HepG2 (cell line): ENCODE results near the gene ASB8. TPM values are rescaled to one million over a fixed set of nuclear protein-coding genes. Genes with fewer than 3 reads are reported as not detected.

Experiments used
- ATAC-seq: fragments of 200-7000 bp; cut with Tn5 transposase; 3 replicates; pipeline ENCODE4 v1.9.1; 2020; ENCODE audit warnings: mild to moderate bottlenecking, moderate library complexity
- BruUV-seq: library from RNA; stranded (reverse); fragments of 400-500 nt; replicated peaks from 2 replicates; lab custom pipeline; 2021; lab: Mats Ljungman, UMichigan
- CTCF ChIA-PET: fragments of 300-600 bp; formaldehyde crosslinking; extraction: SDS; loops from one replicate; lab custom pipeline; 2021; ENCODE audit warnings: low total read pairs, inconsistent platforms, low intra/inter-chr PET ratio; lab: Yijun Ruan, JAX
- POLR2A ChIA-PET: fragments of 350-600 bp; sonication (Branson Sonifier 250); formaldehyde crosslinking; loops from one replicate; lab custom pipeline; 2020; ENCODE audit warnings: antibody characterized with exemption, inconsistent platforms; lab: Yijun Ruan, JAX
- DNase-seq: peaks from one replicate; pipeline ENCODE4 v3.0.0-alpha.2; 2015; ENCODE audit warnings: low spot score
- FAIRE-seq: peaks from 3 replicates; lab custom pipeline; 2011; peaks lifted over from hg19 to GRCh38; lab: Jason Lieb, UNC
- H2AFZ ChIP-seq: one replicate; pipeline ENCODE4 v1.6.1; 2011; ENCODE audit warnings: low read length, inconsistent platforms
- H3K27ac ChIP-seq: fragments of 300-600 bp; 3 replicates; pipeline ENCODE4 v1.8.0; 2011; ENCODE audit warnings: mixed run types, mild to moderate bottlenecking, mixed read lengths, low read length, inconsistent platforms; ENCODE audit not compliant: insufficient read depth; ENCODE audit errors: extremely low read length
- H3K27me3 ChIP-seq, 2 experiments: fragments of 200-600 bp in 1 of 2; 2 replicates in 1 of 2; 3 replicates in 1 of 2; pipeline versions ENCODE4 v1.6.0 to v1.8.0; 2011; ENCODE audit warnings: low read length in 2 of 2, mild to moderate bottlenecking in 2 of 2, moderate library complexity in 2 of 2, inconsistent platforms in 1 of 2; ENCODE audit not compliant: insufficient read depth in 2 of 2, control insufficient read depth in 1 of 2
- H3K36me3 ChIP-seq, 2 experiments: fragments of 200-600 bp in 1 of 2; replicated peaks in 1 of 2; 2 replicates in 1 of 2; 3 replicates in 1 of 2; pipeline versions ENCODE4 v1.5.1 to v1.8.0; 2011; ENCODE audit warnings: low read length in 2 of 2, inconsistent platforms in 1 of 2; ENCODE audit not compliant: insufficient read depth in 2 of 2, control insufficient read depth in 1 of 2
- H3K4me1 ChIP-seq: 2 replicates; pipeline ENCODE4 v1.5.1; 2012; ENCODE audit warnings: low read length, inconsistent platforms; ENCODE audit not compliant: insufficient read depth
- H3K4me2 ChIP-seq: 2 replicates; pipeline ENCODE4 v1.6.0; 2011; ENCODE audit warnings: low read depth, low read length, inconsistent platforms
- H3K4me3 ChIP-seq, 3 experiments: fragments of 200-600 bp in 1 of 3; sonication (generic), shearing (Covaris generic) in 1 of 3; replicated peaks in 1 of 3; 2 replicates each; pipeline ENCODE4 v1.5.1; 2011 to 2016; ENCODE audit warnings: low read length in 3 of 3, inconsistent platforms in 2 of 3, low read depth in 2 of 3, mild to moderate bottlenecking in 2 of 3, control low read depth in 1 of 3, mixed read lengths in 1 of 3; ENCODE audit not compliant: insufficient read depth in 1 of 3
- H3K79me2 ChIP-seq: one replicate; pipeline ENCODE4 v1.6.1; 2011; ENCODE audit warnings: low read length, inconsistent platforms; ENCODE audit not compliant: insufficient read depth
- H3K9ac ChIP-seq: 2 replicates; pipeline ENCODE4 v1.6.0; 2011; ENCODE audit warnings: mild to moderate bottlenecking, low read depth, low read length, inconsistent platforms; ENCODE audit not compliant: insufficient read depth
- H3K9me3 ChIP-seq: 2 replicates; pipeline ENCODE4 v1.5.1; 2012; ENCODE audit warnings: mild to moderate bottlenecking, low read length
- H4K20me1 ChIP-seq: 2 replicates; pipeline ENCODE4 v1.6.0; 2011; ENCODE audit warnings: inconsistent platforms, mild to moderate bottlenecking, low read length, moderate library complexity; ENCODE audit not compliant: insufficient read depth
- CSRNP1 ChIP-seq: sonication (generic); formaldehyde crosslinking; IDR thresholded peaks from 2 replicates; pipeline ENCODE4 v1.8.1; 2023; ENCODE audit warnings: mild to moderate bottlenecking, missing genetic modification reagents
- EP300 ChIP-seq, 3 experiments: sonication (generic) in 1 of 3; formaldehyde crosslinking in 1 of 3; IDR thresholded peaks; 2 replicates each; pipeline versions ENCODE4 v1.5.1 to v1.6.1; 2011 to 2020; ENCODE audit warnings: low read depth in 2 of 3, low read length in 2 of 3, borderline replicate concordance in 1 of 3, improper control_type of control experiment in 1 of 3, mild to moderate bottlenecking in 1 of 3, missing genetic modification reagents in 1 of 3, moderate library complexity in 1 of 3
- MXD3 ChIP-seq: IDR thresholded peaks from 2 replicates; pipeline ENCODE4 v1.6.1; 2016; ENCODE audit warnings: mild to moderate bottlenecking, missing biosample characterization, missing genetic modification reagents
- MYC ChIP-seq: sonication (generic); formaldehyde crosslinking; IDR thresholded peaks from 2 replicates; pipeline ENCODE4 v1.9.0; 2021; ENCODE audit warnings: missing genetic modification reagents, borderline replicate concordance
- PRPF4 ChIP-seq: fragments of 200-400 bp; formaldehyde crosslinking; IDR thresholded peaks from 2 replicates; pipeline ENCODE4 v1.6.1; 2016; ENCODE audit warnings: low read length, low read depth; ENCODE audit not compliant: poor library complexity, severe bottlenecking
- SAP130 ChIP-seq: IDR thresholded peaks from 2 replicates; pipeline ENCODE4 v1.6.1; 2016; ENCODE audit warnings: low read depth
- TBP ChIP-seq: sonication (generic); formaldehyde crosslinking; IDR thresholded peaks from 2 replicates; pipeline ENCODE4 v1.5.0; 2020; ENCODE audit warnings: missing genetic modification reagents
- ZMYM4 ChIP-seq: sonication (generic); formaldehyde crosslinking; IDR thresholded peaks from 2 replicates; pipeline ENCODE4 v1.8.1; 2023; ENCODE audit warnings: mild to moderate bottlenecking, missing genetic modification reagents
- ZNF367 ChIP-seq: sonication (generic); formaldehyde crosslinking; IDR thresholded peaks from 2 replicates; pipeline ENCODE4 v1.4.0; 2020; ENCODE audit warnings: missing genetic modification reagents, borderline replicate concordance
- ZNF382 ChIP-seq: sonication (generic); formaldehyde crosslinking; IDR thresholded peaks from 2 replicates; pipeline ENCODE4 v1.5.0; 2020; ENCODE audit warnings: missing genetic modification reagents, mild to moderate bottlenecking, borderline replicate concordance
- ZNF878 ChIP-seq: sonication (generic); formaldehyde crosslinking; IDR thresholded peaks from 2 replicates; pipeline ENCODE4 v1.8.1; 2023; ENCODE audit warnings: mild to moderate bottlenecking, missing genetic modification reagents, moderate library complexity
- ZSCAN22 ChIP-seq: sonication (generic); formaldehyde crosslinking; IDR thresholded peaks from 2 replicates; pipeline ENCODE4 v1.4.0; 2020; ENCODE audit warnings: mild to moderate bottlenecking, missing genetic modification reagents
- WGBS: methylation state at CpG from one replicate; pipeline ENCODE4 v1.1.6; 2017; ENCODE audit warnings: low lambda C conversion rate; 5-methylcytosine and 5-hydroxymethylcytosine counted together
- in situ Hi-C: cut with HindIII; loops from 2 replicates; pipeline ENCODE4 v1.10.0; 2017; ENCODE audit warnings: low pct_unique_long_range_greater_than_20kb; ENCODE audit not compliant: extremely low pct_ligation_motif_present
- intact Hi-C: fragments of 100-400 bp; cut with micrococcal nuclease; formaldehyde crosslinking; loops from one replicate; pipeline ENCODE4 v1.10.0; 2022; ENCODE audit not compliant: unreplicated experiment
- polyA plus RNA-seq, 8 experiments: library from polyadenylated mRNA; depleted of rRNA in 3 of 8; stranded (reverse) in 7 of 8; unstranded in 1 of 8; fragments of >200 nt; fragmentation: Illumina TruSeq in 4 of 8; extraction: Trizol in 4 of 8; gene quantifications; 2 replicates each; pipeline versions ENCODE4 v1.2.1 to v1.2.3, GENCODE V29; 2011 to 2016; ENCODE audit warnings: low read depth in 4 of 8, missing spikeins in 1 of 8, mixed read lengths in 1 of 8; ENCODE audit not compliant: insufficient read depth in 1 of 8
- total RNA-seq, 5 experiments: library from RNA; depleted of rRNA; stranded (reverse); fragments of >200 nt; fragmentation: Illumina TruSeq; extraction: Trizol; gene quantifications; 2 replicates each; pipeline ENCODE4 v1.2.3, GENCODE V29; 2016; ENCODE audit warnings: low read depth in 1 of 5
- TF ChIP-seq, protein P1 (sequence below): sonication (generic); formaldehyde crosslinking; IDR thresholded peaks from 2 replicates; pipeline ENCODE4 v1.4.0; 2020; ENCODE audit warnings: missing genetic modification reagents

ASB8 gene
- total and polyA plus RNA-seq, 2 of the 13 experiments (the other 11 are each of a cell fraction or from before 2014, with no cell fraction given), result 14.0 to 15.5 TPM

DNA sequence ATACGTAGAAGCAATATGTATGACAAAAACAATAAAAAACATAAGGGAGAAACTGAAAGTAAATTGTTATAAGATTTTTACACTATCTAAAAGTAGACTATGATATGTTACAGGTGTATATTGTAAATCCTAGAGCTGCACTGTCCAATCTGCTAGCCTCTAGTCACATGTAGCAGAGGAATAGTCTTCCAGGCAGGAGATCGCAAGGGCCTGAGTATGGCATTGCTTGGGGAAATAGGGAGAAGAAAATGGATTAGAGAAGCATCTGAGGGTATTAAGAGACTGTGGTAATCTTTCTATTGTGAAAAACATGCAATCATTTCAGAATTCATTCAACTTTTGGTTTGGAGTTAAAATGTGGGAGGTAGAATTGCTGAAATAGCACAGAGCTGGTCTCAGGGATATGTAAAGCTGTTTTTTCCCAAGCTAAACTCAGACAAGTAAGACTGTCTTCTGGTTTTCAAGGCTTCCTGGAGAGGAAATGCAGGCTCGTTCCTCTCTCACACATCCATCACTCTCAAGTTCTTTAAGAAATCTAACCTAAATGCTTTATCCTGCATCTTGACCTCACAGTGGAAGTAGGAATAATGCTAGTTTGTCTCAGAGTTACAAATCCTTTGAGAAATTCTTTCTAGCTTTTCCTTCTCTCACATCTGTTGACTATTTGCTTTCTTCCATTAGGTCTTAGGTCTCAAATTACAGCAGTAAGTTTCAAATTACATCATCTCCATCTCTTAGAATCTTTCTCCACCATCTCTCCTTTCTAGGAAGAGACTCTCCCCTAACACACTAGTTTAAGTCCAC is 18.5 kb upstream of the ASB8 start:
- Histone ChIP-seq H3K36me3 (no peaks in the 10 kb centered on the region), H4K20me1 (no peaks in the 10 kb centered on the region)
- in situ Hi-C loops, result no loop called here

GRCh38 chr12:48169011-48169410 is 11.7 kb upstream of the ASB8 start:
- peak overlapping the region; percentile 49; the same call in 1 of the 2 replicates for H3K4me2 ChIP-seq
- ATAC-seq (no peak), FAIRE-seq (no peak), DNase-seq (no peak)
- intact Hi-C loops (loop anchor here (5.0 to 10.0 kb wide), 2 partner anchors 207 to 224 kb away; partner anchors contain the start of gene TMEM106C), in situ Hi-C loops (loop anchor here (10.0 kb wide), 3 partner anchors 84 to 264 kb away; partner anchors contain the start of gene VDR)
- H3K9me3 ChIP-seq, result no peaks in the 10 kb centered on the region
- no peaks in the 10 kb centered on the region for H4K20me1 ChIP-seq
- no peak overlapping the region for H3K9ac ChIP-seq
- no peaks in the 10 kb centered on the region for H3K36me3 ChIP-seq
- BruUV-seq, result no TSS peak
- H3K27ac ChIP-seq, result no peak overlapping the region
- ChIA-PET CTCF (no interaction called here), POLR2A (no interaction called here)
- no peaks in the 10 kb centered on the region for H3K27me3 ChIP-seq
- peaks cover 8% of the 10 kb centered on the region; the same call in 1 of the 2 replicates for H3K4me1 ChIP-seq
- H2AFZ ChIP-seq, result no peak overlapping the region
- 69% methylated on average over 17 of the region's 19 CpGs for WGBS
- peak overlapping the region in 1 of 3 experiments; percentile 23; a peak in 1 of 6 replicates for H3K4me3 ChIP-seq
- no peaks in the 10 kb centered on the region for H3K79me2 ChIP-seq
- TF ChIP-seq PRPF4, result no peak
- no peak for TF ChIP-seq ZSCAN22 (CRISPR knock-in tag)
- no peak for TF ChIP-seq ZNF382
- TF ChIP-seq EP300 (IDR thresholded peaks at IDR 0.05; ENCODE audit: low read depth in 2 of 2, low read length in 2 of 2), result no peak
- TF ChIP-seq EP300 (CRISPR knock-in tag; IDR thresholded peaks at IDR 0.05; ENCODE audit: borderline replicate concordance), result no peak
- no peak for TF ChIP-seq ZMYM4 (CRISPR knock-in tag)
- TF ChIP-seq ZNF878 (CRISPR knock-in tag), result no peak
- TF ChIP-seq, protein P1, sequence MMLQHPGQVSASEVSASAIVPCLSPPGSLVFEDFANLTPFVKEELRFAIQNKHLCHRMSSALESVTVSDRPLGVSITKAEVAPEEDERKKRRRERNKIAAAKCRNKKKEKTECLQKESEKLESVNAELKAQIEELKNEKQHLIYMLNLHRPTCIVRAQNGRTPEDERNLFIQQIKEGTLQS (CRISPR knock-in tag), result no peak
- no peak for TF ChIP-seq MXD3 (CRISPR knock-in tag)
- no peak for TF ChIP-seq ZNF367 (CRISPR knock-in tag)
- TF ChIP-seq SAP130 (CRISPR knock-in tag), result no peak
- no peak for TF ChIP-seq TBP

More for the DNA sequence above, 18.5 kb upstream of the ASB8 start:
- ChIA-PET CTCF (no interaction called here), POLR2A (no interaction called here)
- TF ChIP-seq MYC (CRISPR knock-in tag) (no peak), CSRNP1 (CRISPR knock-in tag) (no peak)
- ATAC-seq (no peak), FAIRE-seq (no peak), DNase-seq (no peak)
- Histone ChIP-seq H3K4me1 (no peaks in the 10 kb centered on the region), H2AFZ (no peak overlapping the region), H3K9ac (no peak overlapping the region), H3K79me2 (no peaks in the 10 kb centered on the region), H3K4me3 (no peak overlapping the region), H3K9me3 (no peaks in the 10 kb centered on the region), H3K4me2 (no peak overlapping the region), H3K27me3 (peaks cover 0 to 14% of the 10 kb centered on the region in 2 experiments; a peak in 3 of 5 replicates), H3K27ac (no peak overlapping the region)
- intact Hi-C loops, result no loop called here
- BruUV-seq, result no TSS peak
- WGBS, result 57% methylated on average over 3 of the region's 3 CpGs
